K562 (cell line): ENCODE data around the gene ZFP36. TPM values are rescaled to one million over a fixed set of nuclear protein-coding genes. Genes with fewer than 3 reads are reported as not detected.
A peak's percentile ranks its signal among the peaks of the same experiment; 100 is the strongest.

ENCODE experiments used
- ATAC-seq: fragments of 200-7000 bp; cut with Tn5 transposase; 3 replicates; pipeline ENCODE4 v1.9.1; 2020; ENCODE audit warnings: moderate library complexity
- BruUV-seq: library from RNA; stranded (reverse); fragments of 400-500 nt; replicated peaks from 2 replicates; lab custom pipeline; 2021; lab: Mats Ljungman, UMichigan
- CTCF ChIA-PET: fragments of 300-600 bp; formaldehyde crosslinking; extraction: SDS; loops from one replicate; lab custom pipeline; 2021; ENCODE audit warnings: low intra/inter-chr PET ratio; lab: Yijun Ruan, JAX
- POLR2A ChIA-PET: fragments of 300-600, 350-650 bp; sonication (Branson Sonifier 250); formaldehyde crosslinking; extraction: SDS; loops from one replicate; lab custom pipeline; 2021; ENCODE audit warnings: antibody characterized with exemption, inconsistent platforms; lab: Yijun Ruan, JAX
- DNase-seq, 4 experiments: peaks; one replicate each; pipeline versions ENCODE4 v3.0.0 to v3.0.0-alpha.2; 2011 to 2018; ENCODE audit warnings: low spot score in 3 of 4, mixed read lengths in 3 of 4; ENCODE audit errors: extremely low read depth in 1 of 4
- FAIRE-seq: peaks from 2 replicates; lab custom pipeline; 2011; peaks lifted over from hg19 to GRCh38; lab: Jason Lieb, UNC
- H2AFZ ChIP-seq: 2 replicates; pipeline ENCODE4 v1.6.0; 2011; ENCODE audit warnings: low read depth, low read length, control low read depth, inconsistent platforms
- H3K27ac ChIP-seq: fragments of 200-600 bp; 3 replicates; pipeline ENCODE4 v1.8.0; 2011; ENCODE audit warnings: low read depth, mild to moderate bottlenecking, control low read depth, inconsistent platforms, low read length, moderate library complexity, mixed read lengths; ENCODE audit errors: extremely low read depth
- H3K27me3 ChIP-seq, 2 experiments: fragments of 300-600 bp in 1 of 2; 2 replicates in 1 of 2; 3 replicates in 1 of 2; pipeline versions ENCODE4 v1.6.0 to v1.8.0; 2011; ENCODE audit warnings: inconsistent platforms in 2 of 2, low read length in 2 of 2, mild to moderate bottlenecking in 1 of 2, mixed read lengths in 1 of 2, moderate library complexity in 1 of 2; ENCODE audit not compliant: control insufficient read depth in 2 of 2, insufficient read depth in 2 of 2
- H3K36me3 ChIP-seq: fragments of 300-600 bp; 3 replicates; pipeline ENCODE4 v1.8.0; 2011; ENCODE audit warnings: mild to moderate bottlenecking, low read length, inconsistent platforms; ENCODE audit not compliant: control insufficient read depth, insufficient read depth
- H3K4me1 ChIP-seq, 2 experiments: fragments of 200-600 bp in 1 of 2; replicated peaks in 1 of 2; 2 replicates in 1 of 2; 3 replicates in 1 of 2; pipeline versions ENCODE4 v1.5.1 to v1.8.0; 2011; ENCODE audit warnings: inconsistent platforms in 2 of 2, low read length in 2 of 2, mild to moderate bottlenecking in 1 of 2, mixed read lengths in 1 of 2, moderate library complexity in 1 of 2; ENCODE audit not compliant: control insufficient read depth in 2 of 2, insufficient read depth in 2 of 2
- H3K4me2 ChIP-seq: 2 replicates; pipeline ENCODE4 v1.6.1; 2011; ENCODE audit warnings: low read length, control low read depth, inconsistent platforms, mixed read lengths; ENCODE audit not compliant: insufficient read depth
- H3K4me3 ChIP-seq: fragments of 200-600 bp; sonication (generic), shearing (Covaris generic); 2 replicates; pipeline ENCODE4 v1.5.1; 2016; ENCODE audit warnings: control low read depth, inconsistent platforms
- H3K79me2 ChIP-seq: fragments of 200-600 bp; 3 replicates; pipeline ENCODE4 v1.8.0; 2011; ENCODE audit warnings: low read length, inconsistent platforms; ENCODE audit not compliant: control insufficient read depth, insufficient read depth
- H3K9ac ChIP-seq, 2 experiments: 2 replicates each; pipeline versions ENCODE4 v1.6.0 to v1.6.1; 2011; ENCODE audit warnings: low read depth in 2 of 2, low read length in 2 of 2, control low read depth in 1 of 2, inconsistent platforms in 1 of 2, mild to moderate bottlenecking in 1 of 2, mixed read lengths in 1 of 2; ENCODE audit not compliant: insufficient read depth in 1 of 2
- H3K9me1 ChIP-seq: one replicate; pipeline ENCODE4 v1.6.0; 2011; ENCODE audit warnings: inconsistent platforms, mild to moderate bottlenecking, low read length, moderate library complexity; ENCODE audit not compliant: control insufficient read depth, insufficient read depth
- H3K9me3 ChIP-seq: replicated peaks from 2 replicates; pipeline ENCODE4 v1.5.1; 2011; ENCODE audit warnings: low read depth, low read length, inconsistent platforms; ENCODE audit not compliant: control insufficient read depth, insufficient read depth
- H4K20me1 ChIP-seq: replicated peaks from 2 replicates; pipeline ENCODE4 v1.6.1; 2011; ENCODE audit warnings: low read length, inconsistent platforms, mixed read lengths; ENCODE audit not compliant: control insufficient read depth, insufficient read depth
- ATF3 ChIP-seq, 2 experiments: fragments of 450-650 bp in 1 of 2; sonication (generic) in 1 of 2; formaldehyde crosslinking in 1 of 2; IDR thresholded peaks in 1 of 2; conservative IDR thresholded peaks in 1 of 2; 2 replicates each; pipeline versions ENCODE4 v1.6.1 to v1.8.1; 2016 to 2023; ENCODE audit warnings: mild to moderate bottlenecking in 2 of 2, moderate library complexity in 2 of 2, inconsistent platforms in 1 of 2, missing genetic modification reagents in 1 of 2
- C11orf30 ChIP-seq: fragments of 450-650 bp; IDR thresholded peaks from 2 replicates; pipeline ENCODE4 v1.6.1; 2016; ENCODE audit warnings: low read depth, mild to moderate bottlenecking
- CEBPG ChIP-seq, 3 experiments: fragments of 200-800 bp in 1 of 3; sonication (Bioruptor generic) in 1 of 3; sonication (generic) in 1 of 3; formaldehyde crosslinking in 1 of 3; IDR thresholded peaks in 2 of 3; conservative IDR thresholded peaks in 1 of 3; 2 replicates each; pipeline versions ENCODE4 v1.6.1 to v1.8.0; 2016 to 2022; ENCODE audit warnings: missing compliant biosample characterization in 2 of 3, missing genetic modification characterization in 2 of 3, mild to moderate bottlenecking in 1 of 3, missing genetic modification reagents in 1 of 3
- DEAF1 ChIP-seq: fragments of 450-650 bp; formaldehyde crosslinking; IDR thresholded peaks from 2 replicates; pipeline ENCODE4 v1.4.0; 2020; ENCODE audit warnings: mild to moderate bottlenecking, moderate library complexity
- ELF4 ChIP-seq: fragments of 450-650 bp; formaldehyde crosslinking; IDR thresholded peaks from 2 replicates; pipeline ENCODE4 v1.4.0; 2022; ENCODE audit warnings: missing genetic modification characterization
- LCOR ChIP-seq: sonication (generic); formaldehyde crosslinking; IDR thresholded peaks from 2 replicates; pipeline ENCODE4 v1.8.0; 2022; ENCODE audit warnings: mild to moderate bottlenecking, missing genetic modification reagents
- MAFF ChIP-seq: IDR thresholded peaks from 2 replicates; pipeline ENCODE4 v1.6.1; 2012; ENCODE audit warnings: low read length, improper control_type of control experiment
- NR2C2 ChIP-seq, 2 experiments: fragments of 200-800 bp in 1 of 2; sonication (Bioruptor generic) in 1 of 2; sonication (generic) in 1 of 2; formaldehyde crosslinking in 1 of 2; IDR thresholded peaks; 2 replicates each; pipeline versions ENCODE4 v1.6.1 to v1.8.0; 2016 to 2022; ENCODE audit warnings: mild to moderate bottlenecking in 1 of 2, missing compliant biosample characterization in 1 of 2, missing genetic modification characterization in 1 of 2, missing genetic modification reagents in 1 of 2
- RHOXF2B ChIP-seq: fragments of 250-450 bp; sonication (Bioruptor Pico); conservative IDR thresholded peaks from 2 replicates; pipeline ENCODE4 v1.5.1; 2021
- TFAP4 ChIP-seq: sonication (generic); formaldehyde crosslinking; IDR thresholded peaks from 2 replicates; pipeline ENCODE4 v1.8.0; 2022; ENCODE audit warnings: missing genetic modification reagents, mild to moderate bottlenecking, moderate library complexity, borderline replicate concordance
- TRIM25 ChIP-seq: fragments of 450-650 bp; IDR thresholded peaks from 2 replicates; pipeline ENCODE4 v1.7.0; 2016; ENCODE audit warnings: borderline replicate concordance
- YY1 ChIP-seq, 3 experiments: IDR thresholded peaks; 2 replicates each; pipeline ENCODE4 v1.6.1; 2011; ENCODE audit warnings: low read length in 2 of 3, mild to moderate bottlenecking in 2 of 3, moderate library complexity in 2 of 3, borderline replicate concordance in 1 of 3, control low read depth in 1 of 3, low read depth in 1 of 3; ENCODE audit not compliant: insufficient read depth in 3 of 3, insufficient replicate concordance in 2 of 3, control insufficient read depth in 1 of 3, insufficient read length in 1 of 3; ENCODE audit errors: extremely low read depth in 1 of 3
- ZBTB1 ChIP-seq: sonication (generic); formaldehyde crosslinking; IDR thresholded peaks from 2 replicates; pipeline ENCODE4 v1.8.1; 2023; ENCODE audit warnings: missing genetic modification reagents, low read depth, mild to moderate bottlenecking, borderline replicate concordance
- ZNF212 ChIP-seq: fragments of 450-650 bp; formaldehyde crosslinking; IDR thresholded peaks from 2 replicates; pipeline ENCODE4 v1.4.0; 2020; ENCODE audit warnings: mild to moderate bottlenecking
- ZNF316 ChIP-seq: fragments of 450-650 bp; IDR thresholded peaks from 2 replicates; pipeline ENCODE4 v1.6.1; 2016
- WGBS: fragments of 100-300 bp; shearing (Covaris generic); methylation state at CpG from one replicate; pipeline ENCODE4 v1.1.6; 2016; ENCODE audit warnings: low coverage, mixed read lengths; ENCODE audit not compliant: insufficient coverage; ENCODE audit errors: missing lambda C conversion rate; 5-methylcytosine and 5-hydroxymethylcytosine counted together
- in situ Hi-C: fragments of 300-500 bp; cut with MboI; formaldehyde crosslinking; loops from 4 replicates; pipeline ENCODE4 v1.15.0; 2018; ENCODE audit warnings: inconsistent platforms, mixed read lengths
- intact Hi-C: fragments of 100-400 bp; cut with micrococcal nuclease; formaldehyde crosslinking; loops from 2 replicates; pipeline ENCODE4 v1.14.2; 2022
- polyA plus RNA-seq, 8 experiments: library from polyadenylated mRNA; depleted of rRNA in 4 of 8; stranded (reverse) in 5 of 8; unstranded in 3 of 8; fragments of >200 nt; fragmentation: Nextera tagmentation in 2 of 8; fragmentation: Illumina TruSeq in 1 of 8; extraction: Ambion mirVana in 2 of 8; extraction: Trizol in 1 of 8; gene quantifications; 2 replicates each; pipeline versions ENCODE4 v1.2.1 to v1.2.3, GENCODE V29; 2011 to 2014; ENCODE audit warnings: inconsistent platforms in 1 of 8, missing spikeins in 1 of 8
- total RNA-seq, 7 experiments: library from RNA; depleted of rRNA in 6 of 7; stranded (reverse); fragments of >200 nt in 6 of 7; fragmentation: Illumina TruSeq in 2 of 7; extraction: Trizol in 2 of 7; gene quantifications; 2 replicates each; pipeline versions ENCODE4 v1.2.1 to v1.2.3, GENCODE V29; 2011 to 2021; ENCODE audit warnings: low replicate concordance in 1 of 7

Gene ZFP36
- total and polyA plus RNA-seq, 9 of the 15 experiments (the other 6 are each of a cell fraction or from before 2014, with no cell fraction given) = 1.0 to 20.1 (median 3.5) TPM

- FAIRE-seq = no peak
- 94% methylated on average over 1 of the region's 1 CpG for WGBS
- peaks cover 3% of the 10 kb centered on the region; the same call in 1 of the 2 replicates for H4K20me1 ChIP-seq
- no peaks in the 10 kb centered on the region for H3K9me3 ChIP-seq
- no peak overlapping the region for H3K9ac ChIP-seq
- H3K9me1 ChIP-seq = no peaks in the 10 kb centered on the region
- BruUV-seq = no TSS peak
- peaks cover 90% of the 10 kb centered on the region for H3K36me3 ChIP-seq
- H3K27me3 ChIP-seq = no peaks in the 10 kb centered on the region
- H2AFZ ChIP-seq = no peak overlapping the region
- CTCF ChIA-PET = no interaction called here
- H3K79me2 ChIP-seq = peaks cover 37% of the 10 kb centered on the region
- POLR2A ChIA-PET = interaction anchor here (0.6 to 1.0 kb wide), 3 partner anchors 13 to 224 kb away, joined by 3 to 4 read pairs (median 4); no protein-coding TSS in a partner anchor
- H3K4me2 ChIP-seq = no peak overlapping the region
- H3K4me3 ChIP-seq = no peak overlapping the region
- intact Hi-C loops (no loop called here), in situ Hi-C loops (no loop called here)
- no peak overlapping the region; the same call in 2 of the 3 replicates for H3K27ac ChIP-seq
- no peak for ATAC-seq
- H3K4me1 ChIP-seq = peaks cover 8 to 18% of the 10 kb centered on the region in 2 experiments
- no peak for DNase-seq
- TF ChIP-seq DEAF1 (CRISPR knock-in tag) = no peak
- peak; percentile 60; the same call in 1 of the 2 replicates for TF ChIP-seq C11orf30
- TF ChIP-seq RHOXF2B = no peak
- no peak for TF ChIP-seq ELF4 (CRISPR knock-in tag)
- TF ChIP-seq LCOR (CRISPR knock-in tag) = no peak
- TF ChIP-seq MAFF = no peak
- TF ChIP-seq ATF3 (IDR thresholded peaks at IDR 0.05) = peak; percentile 55
- no peak for TF ChIP-seq ATF3 (CRISPR knock-in tag; conservative IDR thresholded peaks at IDR 0.05)
- TF ChIP-seq TRIM25 = no peak
- TF ChIP-seq ZNF212 (CRISPR knock-in tag) = no peak
- peak; percentile 57 for TF ChIP-seq ZNF316
- no peak for TF ChIP-seq ZBTB1 (CRISPR knock-in tag)
- TF ChIP-seq YY1 (IDR thresholded peaks at IDR 0.05; ENCODE audit: borderline replicate concordance in 1 of 3, control insufficient read depth in 1 of 3, extremely low read depth in 1 of 3, insufficient read depth in 3 of 3, insufficient read length in 1 of 3, insufficient replicate concordance in 2 of 3, low read depth in 1 of 3, low read length in 2 of 3) = no peak
- no peak for TF ChIP-seq NR2C2 (CRISPR knock-in tag; IDR thresholded peaks at IDR 0.05)
- TF ChIP-seq NR2C2 (tag; IDR thresholded peaks at IDR 0.05) = no peak
- peak; percentile 53; the same call in 1 of the 2 replicates for TF ChIP-seq CEBPG (CRISPR knock-in tag; IDR thresholded peaks at IDR 0.05)
- TF ChIP-seq CEBPG (tag; conservative IDR thresholded peaks at IDR 0.05 in 1 of 2, IDR thresholded peaks at IDR 0.05 in 1 of 2) = peak in 1 of 2 experiments; percentile 69; a peak in 1 of 4 replicates
- no peak for TF ChIP-seq TFAP4 (CRISPR knock-in tag)
These were observed 46.0 kb upstream of the ZFP36 start for GRCh38 chr19:39360599-39360998.
